Stimulated activated CD8-positive, alpha-beta memory T cell treated with anti-CD3 and anti-CD28 coated beads, Interleukin-7, amount 100 ng/mL, for 1 hour (primary cell): ENCODE results near the gene TBC1D22A.
"Not testable (repeated sequence)": the region's sequence is repeated elsewhere in the genome, so short reads cannot be mapped to it uniquely, and the experiment has no call there.

Experiments used
- DNase-seq, 2 donors: peaks; one replicate each; pipeline ENCODE4 v3.0.0-alpha.2; 2020; ENCODE audit warnings: low read depth in 2 of 2

The TBC1D22A gene, protein sequence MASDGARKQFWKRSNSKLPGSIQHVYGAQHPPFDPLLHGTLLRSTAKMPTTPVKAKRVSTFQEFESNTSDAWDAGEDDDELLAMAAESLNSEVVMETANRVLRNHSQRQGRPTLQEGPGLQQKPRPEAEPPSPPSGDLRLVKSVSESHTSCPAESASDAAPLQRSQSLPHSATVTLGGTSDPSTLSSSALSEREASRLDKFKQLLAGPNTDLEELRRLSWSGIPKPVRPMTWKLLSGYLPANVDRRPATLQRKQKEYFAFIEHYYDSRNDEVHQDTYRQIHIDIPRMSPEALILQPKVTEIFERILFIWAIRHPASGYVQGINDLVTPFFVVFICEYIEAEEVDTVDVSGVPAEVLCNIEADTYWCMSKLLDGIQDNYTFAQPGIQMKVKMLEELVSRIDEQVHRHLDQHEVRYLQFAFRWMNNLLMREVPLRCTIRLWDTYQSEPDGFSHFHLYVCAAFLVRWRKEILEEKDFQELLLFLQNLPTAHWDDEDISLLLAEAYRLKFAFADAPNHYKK

DNA sequence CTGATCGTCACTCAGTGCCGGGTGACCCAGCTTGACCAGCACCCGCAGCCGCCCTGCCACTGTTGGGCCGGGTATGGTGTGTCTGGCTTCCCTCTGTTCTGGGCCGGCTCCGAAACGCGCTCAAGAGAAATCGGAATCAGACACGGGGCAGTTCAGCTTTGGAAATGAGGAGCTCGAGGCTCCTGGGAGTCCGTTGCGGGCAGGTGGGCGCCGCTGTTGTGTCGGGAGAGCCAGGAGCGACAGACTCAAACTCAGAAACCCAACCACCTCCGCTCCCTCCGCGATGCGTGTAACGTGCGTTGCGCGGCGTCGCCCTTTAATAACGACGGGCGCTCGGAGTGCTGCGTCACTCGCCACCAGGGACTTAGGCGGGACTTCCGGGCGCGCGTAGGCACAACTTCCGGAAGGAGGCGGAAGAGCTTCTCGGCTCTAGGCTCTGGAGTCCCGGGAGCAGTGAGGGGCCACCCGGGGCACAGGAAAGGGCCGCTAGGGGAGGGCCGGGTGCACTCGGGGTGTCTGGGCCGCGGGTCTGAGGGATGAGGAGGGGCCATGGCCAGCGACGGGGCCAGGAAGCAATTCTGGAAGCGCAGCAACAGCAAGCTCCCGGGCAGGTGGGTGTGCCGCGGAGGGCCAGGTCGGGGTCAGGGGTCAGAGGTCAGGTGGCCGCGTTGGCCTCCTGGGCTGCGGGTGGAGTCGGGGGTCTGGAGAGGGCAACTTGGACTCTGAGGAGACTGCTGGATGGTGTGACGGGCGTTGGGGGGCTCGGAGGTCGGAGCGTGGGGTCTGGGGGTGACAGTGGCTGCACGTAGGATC lies at the start of gene TBC1D22A:
TBC1D22A (plus strand) TSS at position 413 of the 813 bp plus-strand sequence; CDS start at position 550, 137 bp downstream.
- DNase-seq: peak; percentile 91 to 92

DNA sequence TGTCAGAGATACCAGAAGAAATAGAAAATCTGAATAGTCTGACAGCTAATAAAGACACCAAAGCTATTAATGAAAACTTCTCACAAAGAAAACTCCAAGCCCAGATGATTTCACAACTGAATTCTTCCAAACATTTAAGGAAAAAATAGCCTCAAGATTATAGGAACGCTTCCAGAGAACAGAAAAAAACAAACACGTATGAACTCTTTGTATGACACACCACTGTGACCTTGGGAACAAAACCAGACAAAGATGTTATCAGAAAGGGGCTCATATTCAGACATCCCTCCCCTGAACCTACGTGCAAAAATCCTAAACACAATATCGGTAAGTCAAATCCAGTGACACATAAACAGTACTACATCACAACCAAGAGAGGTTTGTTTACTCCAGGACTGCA lies 47.9 kb upstream of the TBC1D22A start:
- DNase-seq: no peak

DNA sequence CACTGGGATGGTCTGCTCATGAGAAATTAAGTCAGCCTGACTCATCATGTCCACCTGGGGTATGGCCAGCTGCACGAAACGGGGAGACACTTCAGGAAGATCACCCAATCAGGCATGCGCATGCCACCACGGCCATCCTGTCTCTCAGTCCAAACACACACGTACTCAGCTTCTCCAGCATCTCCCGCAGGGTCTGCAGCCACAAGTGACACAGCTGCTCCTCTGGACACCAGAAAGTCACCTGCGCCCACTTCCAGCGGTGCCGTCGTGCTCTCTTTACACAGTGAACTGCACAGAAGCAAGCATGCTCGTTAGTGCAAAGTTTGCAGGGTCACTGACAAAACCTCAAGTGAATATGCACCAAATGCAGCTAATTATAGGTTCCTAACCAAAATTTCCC lies 42.5 kb upstream of the TBC1D22A start:
- no peak for DNase-seq

DNA sequence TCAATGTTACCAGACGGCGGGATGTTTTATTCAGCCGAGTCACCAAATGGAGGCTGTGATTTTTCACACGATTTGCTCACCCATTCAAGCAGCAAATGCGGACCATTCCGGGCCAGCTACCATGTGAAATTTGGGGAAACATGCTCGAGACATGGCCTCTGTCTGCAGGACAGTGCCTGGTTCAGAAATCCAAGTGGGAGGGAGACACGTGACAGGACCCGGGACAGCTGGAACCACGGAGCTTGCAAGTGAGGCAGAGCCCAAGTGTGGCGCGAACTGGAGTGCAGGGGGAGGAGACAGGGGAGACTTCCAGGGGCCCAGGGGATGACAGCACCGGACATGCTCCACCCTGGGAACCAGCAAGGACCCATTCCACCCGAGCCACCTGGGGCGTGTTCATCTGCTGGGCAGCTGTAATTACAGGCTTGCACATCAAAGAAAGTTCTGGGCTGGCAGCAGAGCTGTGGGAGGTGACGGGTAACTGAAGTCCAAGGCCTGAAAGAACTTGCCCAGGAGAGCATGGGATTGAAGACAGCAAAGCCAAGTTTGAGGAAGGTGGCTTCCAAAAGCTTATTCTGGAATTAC lies 40.9 kb upstream of the TBC1D22A start:
- DNase-seq: no peak

DNA sequence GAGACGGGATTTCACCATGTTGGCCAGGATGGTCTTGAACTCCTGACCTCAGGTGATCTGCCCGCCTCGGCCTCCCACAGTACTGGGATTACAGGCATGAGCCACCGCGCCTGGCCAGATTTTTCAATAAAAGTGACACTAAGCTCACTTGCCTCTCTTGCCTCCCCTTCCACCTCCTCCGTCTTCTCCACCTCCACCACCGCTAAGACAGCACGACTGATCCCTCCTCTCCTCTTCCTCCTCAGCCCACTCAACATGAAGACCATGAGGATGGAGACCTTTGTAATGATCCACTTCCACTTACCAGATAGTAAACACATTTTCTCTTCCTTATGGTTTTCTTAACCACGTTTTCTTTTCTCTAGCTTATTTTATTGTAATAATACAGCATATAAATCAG lies 38.6 kb upstream of the TBC1D22A start:
- no peak for DNase-seq

DNA sequence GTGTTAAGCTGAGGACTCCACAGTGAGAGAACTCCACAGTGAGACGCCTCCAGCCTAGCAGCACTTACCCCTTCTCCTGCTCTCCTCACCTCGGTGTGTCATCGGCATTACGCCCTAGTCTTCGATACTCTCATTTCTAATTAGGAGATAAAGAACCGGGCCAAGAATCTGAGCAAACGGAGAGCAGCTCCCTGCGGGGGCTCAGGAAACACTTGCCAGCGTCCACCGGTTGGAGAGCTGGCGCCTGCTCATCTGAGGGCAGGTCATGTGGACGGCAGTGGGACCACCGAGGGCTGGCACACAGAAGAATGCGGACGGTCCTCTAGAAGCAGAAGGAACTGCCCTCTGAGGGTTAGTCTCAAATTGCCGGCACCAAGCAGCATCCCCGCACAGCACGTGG lies 37.4 kb upstream of the TBC1D22A start:
- DNase-seq: no peak

DNA sequence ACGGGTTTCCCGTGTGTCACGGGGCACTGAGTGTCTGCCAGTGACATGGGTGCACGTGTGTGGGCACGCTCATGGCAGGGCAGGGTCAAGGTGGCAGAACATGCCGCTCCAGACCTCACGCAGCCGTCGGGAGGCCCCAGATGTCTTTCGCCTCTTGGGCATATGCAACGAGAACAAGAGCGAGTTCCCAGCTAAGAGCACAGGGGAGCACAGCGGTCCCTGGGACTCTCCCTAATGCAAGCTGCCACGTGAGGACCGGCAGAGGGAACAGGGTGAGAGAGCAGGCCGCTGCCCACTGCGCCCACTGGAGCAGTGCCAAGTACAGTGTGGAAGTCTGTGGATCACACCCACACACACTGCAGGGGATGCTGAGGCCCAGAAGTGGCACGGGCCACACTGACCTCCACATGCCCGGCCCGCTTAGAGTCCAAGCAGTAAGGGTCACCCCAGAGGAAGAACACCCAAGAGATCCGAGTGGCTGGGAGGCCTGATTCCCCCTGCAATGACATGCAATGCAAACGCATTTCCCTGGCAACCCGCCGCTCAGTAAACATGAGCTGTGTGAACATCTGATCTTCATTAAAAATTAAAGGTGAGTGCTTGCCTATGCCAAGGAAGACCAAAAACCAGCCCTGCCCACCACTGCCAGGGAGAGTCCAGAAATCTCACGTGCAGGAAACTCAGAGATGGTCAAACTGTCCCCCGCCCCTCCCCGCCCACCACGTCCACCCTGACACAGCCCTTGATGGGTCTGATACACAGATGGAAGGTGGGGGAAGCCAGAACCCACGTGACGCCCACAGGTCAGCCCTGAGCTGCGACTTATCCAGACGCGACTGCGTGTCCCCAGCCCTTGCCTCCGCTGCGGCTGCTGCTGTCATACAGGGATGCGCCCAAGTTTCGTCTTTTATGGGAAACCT lies 36.1 kb upstream of the TBC1D22A start:
- no peak for DNase-seq

DNA sequence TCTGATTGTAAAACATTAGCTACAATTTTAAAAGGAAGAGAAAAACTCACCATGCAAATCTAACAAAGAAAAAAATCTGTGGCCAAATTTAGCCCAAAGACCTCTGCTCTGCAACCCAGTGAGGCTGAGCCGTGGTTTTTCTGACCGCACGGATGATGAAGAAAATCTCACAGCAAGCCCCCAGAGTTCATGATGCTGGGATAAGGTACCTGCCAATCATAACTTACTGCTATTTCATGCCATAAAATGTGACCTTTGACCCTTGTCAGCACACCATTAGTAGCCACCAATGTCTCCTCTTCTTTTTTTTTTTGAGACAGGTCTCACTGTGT lies 35.5 kb upstream of the TBC1D22A start:
- DNase-seq: no peak

DNA sequence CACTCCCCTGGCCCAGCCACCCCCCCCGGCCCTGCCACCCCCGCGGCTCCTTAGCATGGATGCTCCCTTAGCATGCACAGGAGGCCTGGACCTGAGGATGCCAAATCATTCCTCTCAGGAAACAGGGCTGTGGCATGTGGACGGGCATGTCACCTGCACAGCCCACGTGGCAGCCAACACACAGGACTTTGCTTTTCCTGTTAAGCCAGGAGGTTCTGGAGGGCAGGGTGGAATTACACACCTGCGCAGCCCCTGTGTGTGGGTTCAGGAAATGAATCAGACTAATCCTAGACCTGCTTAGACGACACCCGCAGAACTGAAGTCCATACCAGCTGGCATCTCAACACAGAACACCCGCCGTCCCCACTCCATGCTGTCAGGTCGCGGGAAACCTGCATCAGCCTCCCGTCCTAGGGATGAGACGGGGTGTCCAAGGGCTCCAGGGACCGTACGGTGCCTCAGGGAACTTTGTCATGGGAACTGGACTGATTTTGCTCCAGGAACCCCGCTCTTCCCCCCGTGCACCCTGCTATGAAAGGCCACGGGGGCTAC lies 34.6 kb upstream of the TBC1D22A start:
- DNase-seq: no peak

DNA sequence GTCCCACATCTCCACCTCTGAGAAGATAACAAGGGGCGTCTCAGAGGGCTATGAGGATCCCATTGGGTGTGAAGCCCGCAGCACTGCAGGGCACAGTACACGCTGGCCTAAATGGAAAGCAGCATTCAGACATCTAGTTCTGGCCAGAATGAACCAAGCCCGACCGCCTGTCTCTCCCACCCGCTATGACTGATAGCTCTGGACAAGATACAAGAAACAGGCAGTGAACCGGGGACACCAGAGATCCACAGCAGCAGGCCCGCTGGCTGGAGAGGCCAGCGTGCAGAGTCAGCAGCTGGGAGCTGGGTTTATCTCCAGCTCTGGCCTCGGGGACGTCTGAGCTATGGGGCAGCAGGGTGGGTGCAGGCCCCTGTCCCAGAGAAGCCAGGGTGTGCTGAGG lies 34.0 kb upstream of the TBC1D22A start:
- no peak for DNase-seq

DNA sequence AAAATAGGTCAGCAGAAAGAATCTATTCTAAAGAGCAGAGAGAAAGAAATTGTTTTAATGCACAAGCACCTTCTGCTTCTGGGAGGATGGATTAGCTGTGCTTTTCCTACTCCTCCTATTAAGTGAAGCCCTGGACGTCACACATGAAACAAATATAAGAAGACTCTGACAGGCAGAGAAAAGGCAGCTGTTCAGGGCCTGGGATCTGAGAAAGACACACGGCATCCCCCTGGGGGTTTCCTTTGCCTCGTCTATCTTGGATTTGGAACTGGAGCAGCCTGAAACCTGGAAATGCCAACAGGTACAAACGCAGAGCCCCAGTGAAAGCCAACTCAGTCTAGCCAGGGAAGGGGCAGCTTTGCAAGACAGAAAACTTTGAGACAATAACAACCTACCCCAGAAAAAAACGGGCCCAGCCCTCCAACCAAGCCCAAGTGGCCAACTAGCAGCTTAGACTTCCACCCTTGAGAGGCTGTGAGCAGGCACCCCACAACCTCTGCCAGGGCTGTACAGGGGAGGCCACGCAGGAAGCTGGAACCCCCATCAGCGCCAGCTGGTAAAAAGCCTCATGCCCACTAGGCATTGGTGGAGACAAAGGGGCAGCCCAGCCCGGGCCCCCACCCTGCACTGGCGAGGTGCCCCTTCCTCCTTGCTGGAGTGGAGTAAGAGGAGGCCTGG lies 31.7 kb upstream of the TBC1D22A start:
- DNase-seq: no peak

DNA sequence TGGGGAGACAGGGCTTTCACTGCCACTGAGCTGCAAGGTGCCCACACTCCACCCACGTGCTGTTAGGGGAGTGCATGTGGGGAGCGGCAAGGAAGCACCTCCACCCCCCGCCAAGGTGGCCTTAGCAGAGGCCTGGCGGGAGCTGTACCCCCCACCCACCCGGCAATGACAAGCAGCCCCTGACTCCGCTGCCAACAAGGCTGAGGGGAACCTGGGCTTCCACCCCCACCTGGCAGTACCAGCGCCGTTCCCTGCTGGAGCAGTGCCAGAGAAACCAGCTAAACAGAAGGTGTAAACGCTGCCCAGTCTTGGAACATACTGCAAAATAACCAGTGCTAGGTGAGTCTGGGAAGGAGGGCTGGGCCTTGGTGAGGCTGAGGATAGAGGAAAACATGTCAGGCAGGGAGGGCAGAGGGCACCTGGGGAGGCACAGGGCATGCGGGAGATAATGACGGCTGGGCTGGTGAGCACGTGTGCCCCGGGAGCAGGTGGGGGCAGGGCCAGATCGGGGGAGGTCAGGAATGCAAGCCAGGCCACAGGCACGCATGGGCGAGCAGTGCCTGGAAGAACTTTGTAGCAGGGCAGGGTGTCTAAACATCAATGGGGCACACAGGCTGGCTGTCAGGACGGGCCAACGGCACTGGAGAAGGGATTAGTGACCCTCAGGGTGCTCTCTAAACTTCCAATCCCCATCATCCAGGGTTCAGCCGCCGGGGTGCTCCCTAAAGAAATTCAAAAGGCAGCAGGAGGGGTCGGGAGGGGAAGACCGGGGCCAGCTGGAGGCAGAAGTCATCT lies 31.0 kb upstream of the TBC1D22A start:
- DNase-seq: no peak

DNA sequence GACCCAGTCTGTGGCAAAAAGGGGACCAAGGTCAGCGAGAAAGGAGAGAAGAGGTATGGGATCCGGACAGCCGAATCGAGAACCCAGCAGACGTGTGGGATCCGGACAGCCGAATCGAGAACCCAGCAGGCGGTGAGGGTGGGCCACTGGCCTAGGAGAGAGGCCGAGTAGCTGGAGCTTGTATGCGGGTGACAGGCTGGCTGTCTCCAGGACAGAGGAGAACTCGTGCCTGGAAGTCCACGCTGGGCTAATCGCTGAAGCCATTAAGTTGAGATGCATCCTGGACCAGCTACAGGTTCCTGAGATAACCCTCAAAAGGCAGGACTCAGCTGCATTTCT lies 30.4 kb upstream of the TBC1D22A start:
- no peak for DNase-seq

DNA sequence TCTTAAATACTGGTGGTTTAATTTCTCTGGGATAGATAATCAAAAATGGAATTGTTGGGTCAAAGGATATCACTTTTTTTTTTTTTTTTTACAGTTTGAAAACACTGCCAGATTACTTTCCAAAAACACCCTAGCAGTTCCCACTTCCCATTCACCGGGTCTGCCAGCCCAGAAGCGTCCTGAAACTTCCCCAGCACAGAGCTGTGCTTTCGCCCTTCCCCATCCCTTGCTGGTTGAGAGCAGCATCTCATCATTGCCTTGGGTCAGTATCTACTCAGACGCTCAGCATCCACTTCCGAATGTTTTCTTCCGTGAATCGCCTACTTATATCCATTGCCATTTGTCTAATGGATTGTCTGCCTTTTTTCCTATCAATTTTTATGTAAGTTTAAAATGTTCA lies 29.9 kb upstream of the TBC1D22A start:
- DNase-seq: no peak

DNA sequence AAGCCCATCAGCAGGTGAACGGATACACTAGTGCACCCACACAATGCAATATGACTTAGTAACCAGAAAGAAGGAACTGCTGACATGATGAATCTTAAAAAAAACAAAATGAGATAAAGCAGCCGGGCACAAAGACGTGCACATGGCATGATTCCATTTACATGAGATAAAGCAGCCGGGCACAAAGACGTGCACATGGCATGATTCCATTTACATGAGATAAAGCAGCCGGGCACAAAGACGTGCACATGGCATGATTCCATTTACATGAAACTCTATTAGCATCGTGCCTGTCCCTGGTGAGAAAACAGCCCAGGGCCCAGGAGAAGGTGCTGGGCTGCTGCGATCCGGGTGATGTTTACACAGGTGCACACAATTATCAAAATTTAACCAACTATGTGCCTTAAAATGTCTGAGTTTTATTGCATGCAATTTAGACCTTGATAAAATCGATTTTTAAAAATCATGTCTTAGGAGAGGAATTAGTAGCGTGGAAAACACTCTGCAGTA lies 28.2 kb upstream of the TBC1D22A start:
- DNase-seq: not testable (repeated sequence)

DNA sequence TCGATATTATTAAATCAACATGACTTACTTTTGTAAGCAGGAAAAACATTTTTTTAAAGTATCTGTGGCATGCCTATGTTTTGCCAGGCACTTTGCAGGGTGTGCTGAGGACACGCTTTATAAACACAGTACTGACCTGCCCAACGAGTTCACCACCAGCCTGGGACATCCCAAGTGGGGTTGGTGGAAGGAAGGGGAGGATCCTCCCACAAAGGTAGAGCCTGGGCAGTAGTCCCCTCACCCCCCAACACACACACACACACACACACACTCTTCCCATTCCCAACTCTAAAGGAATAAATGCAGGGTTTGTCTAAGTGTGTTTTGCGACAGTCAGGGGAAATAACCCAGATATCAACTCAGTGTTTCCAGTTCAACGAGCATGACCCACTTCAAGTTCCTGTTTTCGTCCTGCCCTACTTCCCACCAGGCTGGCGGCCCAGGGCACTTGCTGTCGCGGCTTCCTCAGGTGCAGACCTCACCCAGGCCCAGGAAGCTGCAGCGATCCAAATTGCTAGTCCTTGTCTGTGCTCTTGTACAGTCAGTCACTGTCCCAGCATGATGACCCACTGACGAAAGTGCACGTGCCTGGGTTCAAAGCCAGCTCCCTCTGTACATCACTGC lies 27.5 kb upstream of the TBC1D22A start:
- DNase-seq: peak in 1 of 2 donors; percentile 32

DNA sequence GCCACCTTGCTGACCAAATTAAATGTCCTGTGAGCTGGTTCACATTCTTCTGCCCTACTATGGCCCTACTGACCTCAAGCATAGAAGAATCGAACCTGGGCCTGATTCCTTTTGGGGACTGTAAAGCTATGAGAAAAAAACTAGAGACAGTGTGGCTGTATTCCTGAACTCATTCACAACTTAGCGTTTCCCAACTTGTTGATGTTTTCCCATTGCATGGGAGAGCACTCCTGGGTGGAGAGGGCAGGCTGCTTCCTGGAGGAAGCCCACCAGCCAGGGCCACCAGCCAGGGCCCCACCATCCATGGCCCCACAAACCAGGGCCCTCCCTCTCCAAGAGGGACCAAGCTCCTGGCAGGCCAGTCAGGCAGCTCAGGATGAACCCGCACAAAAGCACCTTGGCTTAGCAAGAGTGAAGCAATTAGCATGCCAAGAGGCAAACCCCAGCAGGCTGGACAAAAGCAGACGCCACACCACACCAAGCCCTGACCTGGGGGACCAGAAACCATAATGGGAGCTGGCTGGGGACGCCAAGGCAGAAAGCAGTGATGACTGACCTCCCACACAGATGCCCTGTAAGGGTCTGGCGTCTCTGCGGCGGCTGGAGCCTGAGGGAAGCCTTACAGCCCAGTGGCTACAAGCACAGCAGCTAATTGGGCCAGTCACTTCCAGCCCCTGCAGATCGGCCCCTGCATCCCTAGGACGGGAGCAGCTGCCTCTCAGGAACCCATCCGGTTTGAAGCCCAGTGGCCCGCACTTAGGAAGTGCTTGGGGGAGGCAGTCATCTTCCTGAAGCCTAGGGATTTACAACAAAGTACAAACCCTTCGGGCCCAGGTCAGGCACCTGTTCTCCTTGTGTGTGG lies 26.5 kb upstream of the TBC1D22A start:
- no peak for DNase-seq

DNA sequence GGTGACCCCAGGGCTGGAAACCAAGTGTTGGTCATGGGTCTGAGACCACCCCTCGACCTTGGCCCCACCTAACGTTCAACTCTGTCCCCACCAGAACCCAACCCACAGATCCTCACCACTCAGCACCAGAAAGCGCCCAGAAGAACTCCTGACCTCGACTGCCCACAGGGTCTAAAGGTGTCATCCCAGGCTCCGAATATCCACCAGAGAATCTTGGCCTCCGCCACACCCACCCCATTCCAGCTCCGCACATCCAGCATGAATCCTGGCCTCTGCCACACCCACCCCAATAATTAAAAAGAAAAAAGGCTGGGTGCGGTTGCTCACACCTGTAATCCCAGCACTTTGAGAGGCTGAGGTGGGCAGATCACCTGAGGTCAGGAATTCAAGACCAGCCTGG lies 25.7 kb upstream of the TBC1D22A start:
- DNase-seq: no peak
